HCT116 (cell line): ENCODE measurements around the gene CASK. TPM values are rescaled to one million over a fixed set of nuclear protein-coding genes. Genes with fewer than 3 reads are reported as not detected.

Experiments used
- ATAC-seq: fragments of 200-7000 bp; cut with Tn5 transposase; 2 replicates; pipeline ENCODE4 v1.9.1; 2020; ENCODE audit warnings: mild to moderate bottlenecking, moderate library complexity
- BruUV-seq: library from RNA; stranded (reverse); fragments of 400-500 nt; replicated peaks from 2 replicates; lab custom pipeline; 2021; lab: Mats Ljungman, UMichigan
- CTCF ChIA-PET: fragments of 300-600 bp; sonication (Branson Sonifier 250); formaldehyde crosslinking; loops from one replicate; lab custom pipeline; 2021; ENCODE audit warnings: antibody characterized with exemption; lab: Charles Lee
- POLR2A ChIA-PET: fragments of 300-600, 350-600 bp; sonication (Branson Sonifier 250); formaldehyde crosslinking; loops from one replicate; lab custom pipeline; 2021; ENCODE audit warnings: antibody characterized with exemption; lab: Charles Lee
- RAD21 ChIA-PET, 2 experiments: fragments of 300-600 bp; sonication (Branson Sonifier 250); formaldehyde crosslinking; loops; one replicate each; lab custom pipeline; 2023; ENCODE audit warnings: low total read pairs in 2 of 2; ENCODE audit not compliant: uncharacterized antibody in 2 of 2, unreplicated experiment in 2 of 2, low non-redundant PET in 1 of 2; lab: Charles Lee
- DNase-seq: peaks from one replicate; pipeline ENCODE4 v3.0.0-alpha.2; 2010; ENCODE audit warnings: low read depth, low spot score
- H2AFZ ChIP-seq: fragments of 200-600 bp; shearing (Covaris generic), sonication (generic); 2 replicates; pipeline ENCODE4 v1.6.1; 2017; ENCODE audit warnings: low read depth, mixed run types, mixed read lengths, antibody characterized with exemption, low read length; ENCODE audit not compliant: poor library complexity, severe bottlenecking
- H3K27ac ChIP-seq: 2 replicates; pipeline ENCODE4 v1.5.1; 2012; ENCODE audit warnings: low read depth, low read length
- H3K27me3 ChIP-seq: fragments of 200-600 bp; sonication (generic); 2 replicates; pipeline ENCODE4 v1.6.1; 2016; ENCODE audit warnings: mixed run types, low read length, mixed read lengths; ENCODE audit not compliant: insufficient read depth
- H3K36me3 ChIP-seq, 2 experiments: fragments of 200-500 bp in 1 of 2; fragments of 200-600 bp in 1 of 2; sonication (Bioruptor generic) in 1 of 2; sonication (generic) in 1 of 2; 2 replicates each; pipeline versions ENCODE4 v1.5.1 to v1.6.1; 2014 to 2016; ENCODE audit warnings: low read length in 2 of 2, inconsistent platforms in 1 of 2, mixed read lengths in 1 of 2, mixed run types in 1 of 2; ENCODE audit not compliant: insufficient read depth in 2 of 2, control insufficient read depth in 1 of 2
- H3K4me1 ChIP-seq, 2 experiments: fragments of 200-600 bp in 1 of 2; sonication (generic) in 1 of 2; 2 replicates each; pipeline versions ENCODE4 v1.5.1 to v1.6.1; 2012 to 2017; ENCODE audit warnings: low read length in 2 of 2, inconsistent platforms in 1 of 2, mild to moderate bottlenecking in 1 of 2, mixed read lengths in 1 of 2, mixed run types in 1 of 2, moderate library complexity in 1 of 2; ENCODE audit not compliant: insufficient read depth in 2 of 2, control insufficient read depth in 1 of 2
- H3K4me2 ChIP-seq: fragments of 200-600 bp; sonication (generic); 2 replicates; pipeline ENCODE4 v1.6.1; 2017; ENCODE audit warnings: mixed run types, low read length, mixed read lengths
- H3K4me3 ChIP-seq, 2 experiments: fragments of 200-600 bp in 1 of 2; sonication (generic) in 1 of 2; replicated peaks in 1 of 2; 2 replicates each; pipeline ENCODE4 v1.5.1; 2011 to 2016; ENCODE audit warnings: low read length in 2 of 2, control low read depth in 1 of 2, low read depth in 1 of 2, mild to moderate bottlenecking in 1 of 2, mixed read lengths in 1 of 2, mixed run types in 1 of 2
- H3K79me2 ChIP-seq: fragments of 200-600 bp; sonication (generic); 2 replicates; pipeline ENCODE4 v1.6.1; 2017; ENCODE audit warnings: mild to moderate bottlenecking, mixed run types, low read length, moderate library complexity, mixed read lengths; ENCODE audit not compliant: insufficient read depth
- H3K9ac ChIP-seq: fragments of 200-600 bp; sonication (generic); 2 replicates; pipeline ENCODE4 v1.6.1; 2016; ENCODE audit warnings: low read length, mixed read lengths
- H3K9me2 ChIP-seq: fragments of 200-600 bp; sonication (generic), shearing (Covaris generic); 2 replicates; pipeline ENCODE4 v1.6.1; 2017; ENCODE audit warnings: mixed run types, mild to moderate bottlenecking, moderate library complexity; ENCODE audit not compliant: insufficient read depth
- H3K9me3 ChIP-seq, 2 experiments: fragments of 200-500 bp in 1 of 2; fragments of 200-600 bp in 1 of 2; sonication (Bioruptor generic) in 1 of 2; sonication (generic) in 1 of 2; 2 replicates each; pipeline ENCODE4 v1.6.1; 2014 to 2017; ENCODE audit warnings: low read length in 2 of 2, mixed read lengths in 2 of 2, inconsistent platforms in 1 of 2, low read depth in 1 of 2, mild to moderate bottlenecking in 1 of 2, mixed run types in 1 of 2, moderate library complexity in 1 of 2; ENCODE audit not compliant: control insufficient read depth in 1 of 2, insufficient read depth in 1 of 2
- H4K20me1 ChIP-seq: fragments of 200-600 bp; sonication (generic), shearing (Covaris generic); 2 replicates; pipeline ENCODE4 v1.6.1; 2017; ENCODE audit warnings: mixed run types, mild to moderate bottlenecking, moderate library complexity; ENCODE audit not compliant: insufficient read depth
- CBX3 ChIP-seq: IDR thresholded peaks from 2 replicates; pipeline ENCODE4 v1.6.1; 2012; ENCODE audit warnings: low read depth
- CEBPB ChIP-seq: IDR thresholded peaks from 2 replicates; pipeline ENCODE4 v1.6.1; 2012; ENCODE audit warnings: low read depth
- EGR1 ChIP-seq: IDR thresholded peaks from 2 replicates; pipeline ENCODE4 v1.6.1; 2012; ENCODE audit warnings: low read depth
- ELF1 ChIP-seq: IDR thresholded peaks from 2 replicates; pipeline ENCODE4 v1.6.1; 2012; ENCODE audit warnings: low read depth, borderline replicate concordance
- EZH2 ChIP-seq: fragments of 200-600 bp; sonication (generic); IDR thresholded peaks from 2 replicates; pipeline ENCODE4 v1.6.1; 2017; ENCODE audit warnings: antibody characterized with exemption, mixed run types
- EZH2phosphoT487 ChIP-seq: fragments of 200-600 bp; IDR thresholded peaks from 2 replicates; pipeline ENCODE4 v1.6.1; 2018; ENCODE audit warnings: antibody characterized with exemption, borderline replicate concordance
- JUND ChIP-seq: IDR thresholded peaks from 2 replicates; pipeline ENCODE4 v1.6.1; 2012
- POLR2AphosphoS5 ChIP-seq: IDR thresholded peaks from 2 replicates; pipeline ENCODE4 v1.6.1; 2011; ENCODE audit warnings: mild to moderate bottlenecking, low read depth, low read length, moderate library complexity
- SIN3A ChIP-seq: IDR thresholded peaks from 2 replicates; pipeline ENCODE4 v1.6.1; 2012; ENCODE audit warnings: low read depth
- SRF ChIP-seq: IDR thresholded peaks from 2 replicates; pipeline ENCODE4 v1.6.1; 2012; ENCODE audit warnings: low read depth
- TCF7L2 ChIP-seq: IDR thresholded peaks from 2 replicates; pipeline ENCODE4 v1.7.0; 2011; ENCODE audit warnings: borderline replicate concordance, inconsistent platforms; ENCODE audit not compliant: insufficient read depth, insufficient read length; ENCODE audit errors: extremely low read depth
- ZFX ChIP-seq: fragments of 450-650 bp; IDR thresholded peaks from 2 replicates; pipeline ENCODE4 v1.6.1; 2017
- ZNF274 ChIP-seq: fragments of 200-500 bp; sonication (Bioruptor generic); IDR thresholded peaks from 2 replicates; pipeline ENCODE4 v1.6.1; 2014; ENCODE audit warnings: mild to moderate bottlenecking, low read depth, low read length, inconsistent platforms
- intact Hi-C: fragments of 100-400 bp; cut with micrococcal nuclease; formaldehyde crosslinking; loops from 2 replicates; pipeline ENCODE4 v1.10.0; 2022
- total RNA-seq: library from RNA; stranded (reverse); gene quantifications from one replicate; pipeline ENCODE4 v1.2.1, GENCODE V29; 2021; ENCODE audit not compliant: unreplicated experiment
- TF ChIP-seq, protein P1 (sequence below): IDR thresholded peaks from 2 replicates; pipeline ENCODE4 v1.6.1; 2012
- TF ChIP-seq, protein P2 (sequence below): IDR thresholded peaks from 2 replicates; pipeline ENCODE4 v1.6.1; 2011; ENCODE audit warnings: mild to moderate bottlenecking, low read length, moderate library complexity; ENCODE audit not compliant: insufficient replicate concordance; ENCODE audit errors: extremely low read depth
- TF ChIP-seq, protein P3 (sequence below), 3 experiments: fragments of 200-600 bp in 1 of 3; sonication (generic) in 1 of 3; IDR thresholded peaks in 2 of 3; conservative IDR thresholded peaks in 1 of 3; 2 replicates each; pipeline ENCODE4 v1.5.1; 2012 to 2017; ENCODE audit warnings: low read depth in 2 of 3, low read length in 2 of 3, antibody characterized with exemption in 1 of 3, borderline replicate concordance in 1 of 3, control low read depth in 1 of 3, mild to moderate bottlenecking in 1 of 3, mixed read lengths in 1 of 3, mixed run types in 1 of 3, moderate library complexity in 1 of 3; ENCODE audit not compliant: insufficient read depth in 1 of 3
- TF ChIP-seq, protein P4 (sequence below): IDR thresholded peaks from 2 replicates; pipeline ENCODE4 v1.6.1; 2012

CASK gene
- total RNA-seq, 1 experiment from 2014 or later: 39.0 TPM

DNA sequence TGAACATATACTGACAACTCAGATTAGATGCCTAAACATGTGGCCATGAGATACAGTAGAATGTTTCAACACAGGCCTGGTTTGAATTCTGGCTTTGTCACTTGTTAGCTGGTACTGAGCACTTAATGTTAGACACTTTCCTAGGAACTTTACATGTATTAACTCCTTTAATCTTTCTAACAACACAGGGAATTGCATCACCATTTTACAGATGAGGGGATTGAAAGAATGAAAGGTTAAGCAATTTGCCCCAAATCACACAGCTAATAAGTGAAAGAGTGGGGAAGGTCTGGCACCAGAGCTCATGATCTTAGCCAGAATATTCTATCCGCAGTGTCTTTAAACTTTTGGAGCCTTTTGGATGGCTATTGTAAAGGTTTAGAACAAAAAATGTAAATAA is 380.3 kb downstream of the CASK start:
- no peaks in the 10 kb centered on the region for H3K79me2 ChIP-seq
- H3K4me2 ChIP-seq: no peak overlapping the region
- no peaks in the 10 kb centered on the region for H4K20me1 ChIP-seq
- CTCF ChIA-PET: no interaction called here
- RAD21 ChIA-PET: no interaction called here
- H3K27ac ChIP-seq: no peak overlapping the region
- H3K9me3 ChIP-seq: no peaks in the 10 kb centered on the region
- TF ChIP-seq POLR2AphosphoS5 (no peak), CEBPB (no peak), ZNF274 (no peak)
- TF ChIP-seq, protein P1, sequence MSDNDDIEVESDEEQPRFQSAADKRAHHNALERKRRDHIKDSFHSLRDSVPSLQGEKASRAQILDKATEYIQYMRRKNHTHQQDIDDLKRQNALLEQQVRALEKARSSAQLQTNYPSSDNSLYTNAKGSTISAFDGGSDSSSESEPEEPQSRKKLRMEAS: no peak
- 0 out of 4 replicates have a peak, but pooled peaks cover 0 to 5% of the 10 kb centered on the region in 2 experiments for H3K4me1 ChIP-seq
- H3K9me2 ChIP-seq: no peaks in the 10 kb centered on the region
- H2AFZ ChIP-seq: no peak overlapping the region
- intact Hi-C loops: no loop called here
- POLR2A ChIA-PET: interaction anchor here (1.3 kb wide), 1 partner anchor 10 kb away, joined by 3 read pairs; no protein-coding TSS in a partner anchor
- no peak overlapping the region for H3K9ac ChIP-seq
- no peaks in the 10 kb centered on the region for H3K36me3 ChIP-seq
- H3K27me3 ChIP-seq: no peaks in the 10 kb centered on the region
- BruUV-seq: no TSS peak
- DNase-seq (no peak), ATAC-seq (no peak)
- no peak overlapping the region for H3K4me3 ChIP-seq

DNA sequence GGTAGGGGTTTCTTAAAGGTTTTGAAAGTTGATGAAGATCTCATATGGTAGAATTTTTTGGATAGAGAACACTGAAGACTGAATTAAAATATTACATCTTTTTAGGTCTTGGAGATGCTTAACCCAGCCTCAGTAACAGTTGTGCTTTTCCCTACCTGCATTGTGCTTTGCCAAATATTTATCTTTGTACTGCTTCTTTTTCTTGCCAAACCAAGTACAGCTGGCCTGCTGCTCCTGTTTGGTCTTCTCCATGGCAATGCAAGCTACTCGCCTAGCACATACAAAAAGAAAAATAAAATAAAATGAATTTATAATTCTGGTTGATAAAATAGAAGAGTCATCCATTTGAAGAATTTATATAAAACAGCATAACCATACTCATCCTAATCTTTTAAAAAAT is 380.8 kb downstream of the CASK start:
- DNase-seq: no peak
- CTCF ChIA-PET: no interaction called here
- H2AFZ ChIP-seq: no peak overlapping the region
- intact Hi-C loops: no loop called here
- RAD21 ChIA-PET: no interaction called here
- H3K4me3 ChIP-seq: no peak overlapping the region
- 0 out of 4 replicates have a peak, but pooled peaks cover 0 to 5% of the 10 kb centered on the region in 2 experiments for H3K4me1 ChIP-seq
- no TSS peak for BruUV-seq
- no peaks in the 10 kb centered on the region for H3K9me2 ChIP-seq
- H3K9ac ChIP-seq: no peak overlapping the region
- H3K9me3 ChIP-seq: no peaks in the 10 kb centered on the region
- H3K27ac ChIP-seq: no peak overlapping the region
- H3K4me2 ChIP-seq: no peak overlapping the region
- POLR2A ChIA-PET: interaction anchor here (1.3 kb wide), 1 partner anchor 10 kb away, joined by 3 read pairs; no protein-coding TSS in a partner anchor
- ATAC-seq: no peak
- H3K79me2 ChIP-seq: no peaks in the 10 kb centered on the region
- H3K36me3 ChIP-seq: no peaks in the 10 kb centered on the region
- no peaks in the 10 kb centered on the region for H3K27me3 ChIP-seq
- H4K20me1 ChIP-seq: no peaks in the 10 kb centered on the region
- TF ChIP-seq SRF (no peak), TCF7L2 (no peak), JUND (no peak), EZH2phosphoT487 (no peak), EZH2 (no peak), CBX3 (no peak), SIN3A (no peak), CEBPB (no peak), EGR1 (no peak), ZFX (no peak), ELF1 (no peak)
- TF ChIP-seq, protein P2, sequence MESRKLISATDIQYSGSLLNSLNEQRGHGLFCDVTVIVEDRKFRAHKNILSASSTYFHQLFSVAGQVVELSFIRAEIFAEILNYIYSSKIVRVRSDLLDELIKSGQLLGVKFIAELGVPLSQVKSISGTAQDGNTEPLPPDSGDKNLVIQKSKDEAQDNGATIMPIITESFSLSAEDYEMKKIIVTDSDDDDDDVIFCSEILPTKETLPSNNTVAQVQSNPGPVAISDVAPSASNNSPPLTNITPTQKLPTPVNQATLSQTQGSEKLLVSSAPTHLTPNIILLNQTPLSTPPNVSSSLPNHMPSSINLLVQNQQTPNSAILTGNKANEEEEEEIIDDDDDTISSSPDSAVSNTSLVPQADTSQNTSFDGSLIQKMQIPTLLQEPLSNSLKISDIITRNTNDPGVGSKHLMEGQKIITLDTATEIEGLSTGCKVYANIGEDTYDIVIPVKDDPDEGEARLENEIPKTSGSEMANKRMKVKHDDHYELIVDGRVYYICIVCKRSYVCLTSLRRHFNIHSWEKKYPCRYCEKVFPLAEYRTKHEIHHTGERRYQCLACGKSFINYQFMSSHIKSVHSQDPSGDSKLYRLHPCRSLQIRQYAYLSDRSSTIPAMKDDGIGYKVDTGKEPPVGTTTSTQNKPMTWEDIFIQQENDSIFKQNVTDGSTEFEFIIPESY: no peak
- TF ChIP-seq, protein P3, sequence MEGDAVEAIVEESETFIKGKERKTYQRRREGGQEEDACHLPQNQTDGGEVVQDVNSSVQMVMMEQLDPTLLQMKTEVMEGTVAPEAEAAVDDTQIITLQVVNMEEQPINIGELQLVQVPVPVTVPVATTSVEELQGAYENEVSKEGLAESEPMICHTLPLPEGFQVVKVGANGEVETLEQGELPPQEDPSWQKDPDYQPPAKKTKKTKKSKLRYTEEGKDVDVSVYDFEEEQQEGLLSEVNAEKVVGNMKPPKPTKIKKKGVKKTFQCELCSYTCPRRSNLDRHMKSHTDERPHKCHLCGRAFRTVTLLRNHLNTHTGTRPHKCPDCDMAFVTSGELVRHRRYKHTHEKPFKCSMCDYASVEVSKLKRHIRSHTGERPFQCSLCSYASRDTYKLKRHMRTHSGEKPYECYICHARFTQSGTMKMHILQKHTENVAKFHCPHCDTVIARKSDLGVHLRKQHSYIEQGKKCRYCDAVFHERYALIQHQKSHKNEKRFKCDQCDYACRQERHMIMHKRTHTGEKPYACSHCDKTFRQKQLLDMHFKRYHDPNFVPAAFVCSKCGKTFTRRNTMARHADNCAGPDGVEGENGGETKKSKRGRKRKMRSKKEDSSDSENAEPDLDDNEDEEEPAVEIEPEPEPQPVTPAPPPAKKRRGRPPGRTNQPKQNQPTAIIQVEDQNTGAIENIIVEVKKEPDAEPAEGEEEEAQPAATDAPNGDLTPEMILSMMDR (IDR thresholded peaks at IDR 0.05 in 2 of 3, conservative IDR thresholded peaks at IDR 0.05 in 1 of 3; ENCODE audit: borderline replicate concordance in 1 of 3, insufficient read depth in 1 of 3, low read depth in 2 of 3, low read length in 2 of 3): no peak
- TF ChIP-seq, protein P4, sequence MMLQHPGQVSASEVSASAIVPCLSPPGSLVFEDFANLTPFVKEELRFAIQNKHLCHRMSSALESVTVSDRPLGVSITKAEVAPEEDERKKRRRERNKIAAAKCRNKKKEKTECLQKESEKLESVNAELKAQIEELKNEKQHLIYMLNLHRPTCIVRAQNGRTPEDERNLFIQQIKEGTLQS: no peak
- TF ChIP-seq, protein P1: no peak
